ENCODE measurements around the gene SUPT3H.
"Not testable (repeated sequence)": the region's sequence is repeated elsewhere in the genome, so short reads cannot be mapped to it uniquely, and the experiment has no call there.

Gene SUPT3H

GRCh38 chr6:45045253-45045601 lies 332.5 kb downstream of the SUPT3H start:
- no peak for DNase-seq

DNA sequence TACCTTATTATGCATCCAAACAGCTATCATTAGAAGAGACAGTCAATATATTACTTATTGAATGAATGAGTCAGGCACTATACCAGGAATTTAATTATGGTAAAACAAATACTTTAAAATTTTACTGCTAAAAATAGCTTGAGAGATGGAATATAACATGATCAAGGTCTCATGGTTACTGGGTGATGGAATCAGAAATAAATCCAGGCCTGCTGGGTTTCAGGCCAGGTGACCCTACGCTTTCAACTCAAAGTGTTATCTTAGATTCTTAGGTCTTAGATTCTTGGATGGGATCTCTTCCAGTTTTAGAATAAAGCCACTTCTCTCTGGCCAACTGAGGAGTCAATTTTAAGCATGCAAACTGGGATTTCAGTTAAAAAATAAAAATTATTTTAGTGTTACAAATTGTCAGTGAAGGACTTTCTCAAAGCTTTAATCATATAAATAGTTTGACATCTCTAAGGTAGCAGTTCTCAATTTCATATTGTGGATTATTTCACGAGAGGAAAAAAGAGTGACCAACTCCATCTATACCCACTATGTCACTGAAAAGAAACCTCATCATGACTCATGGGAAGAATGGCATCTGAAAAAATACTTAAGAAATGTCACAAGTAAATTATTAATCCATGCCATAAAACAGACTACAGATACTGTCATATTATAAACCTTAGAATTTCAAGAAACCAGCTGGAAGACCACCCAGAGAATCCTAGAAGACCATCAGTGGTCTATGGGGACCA lies 333.1 kb downstream of the SUPT3H start:
- no peak for DNase-seq

DNA sequence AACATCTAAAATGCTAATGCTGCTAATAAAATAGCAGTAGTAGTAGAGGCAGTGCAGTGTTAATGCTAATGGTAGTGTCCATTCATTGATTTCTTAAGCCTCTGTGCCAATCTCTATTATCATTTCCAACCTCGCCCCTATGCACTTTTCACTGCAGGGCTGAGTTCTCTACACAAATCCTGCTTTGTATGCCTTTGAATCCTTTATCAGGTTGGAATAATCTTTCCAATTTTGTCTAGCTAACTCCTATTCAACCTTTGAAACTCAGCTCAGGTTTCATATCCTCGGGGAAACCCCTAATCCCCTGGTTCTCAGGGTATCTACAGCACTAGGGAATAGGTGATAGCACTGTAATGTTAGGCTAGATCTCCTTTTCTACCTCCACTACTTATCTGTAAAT lies 333.6 kb downstream of the SUPT3H start:
- no peak for DNase-seq

DNA sequence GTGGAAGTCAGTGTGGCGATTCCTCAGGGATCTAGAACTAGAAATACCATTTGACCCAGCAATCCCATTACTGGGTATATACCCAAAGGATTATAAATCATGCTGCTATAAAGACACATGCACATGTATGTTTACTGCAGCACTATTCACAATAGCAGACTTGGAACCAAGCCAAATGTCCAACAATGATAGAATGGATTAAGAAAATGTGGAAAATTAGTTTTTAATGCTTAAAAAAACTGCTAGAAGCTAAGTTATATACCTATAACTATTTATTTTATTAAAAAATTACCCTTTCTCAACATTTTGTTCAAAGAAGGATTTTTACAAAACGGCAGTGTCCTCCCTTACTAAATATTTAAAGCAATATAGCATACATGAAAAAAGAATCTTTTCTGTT lies 335.1 kb downstream of the SUPT3H start:
- DNase-seq: not testable (repeated sequence)

DNA sequence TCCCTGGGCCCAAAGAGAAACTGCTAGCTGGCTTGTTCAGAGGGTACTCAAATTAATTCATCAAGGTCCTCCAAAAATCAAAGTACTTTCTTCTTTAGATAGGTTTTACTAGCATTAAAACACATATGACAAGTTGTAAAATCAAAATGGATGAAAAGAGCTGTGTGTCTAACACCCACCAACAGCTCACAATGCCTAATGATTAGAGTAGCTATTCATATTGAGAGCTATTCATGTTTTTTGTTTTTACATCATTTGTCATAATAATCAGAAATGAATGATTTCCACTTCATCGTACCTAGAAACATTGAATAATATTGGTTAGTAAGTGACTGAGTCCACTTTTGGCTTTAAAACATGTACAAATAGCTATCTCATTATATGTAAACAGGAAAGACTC lies 339.5 kb downstream of the SUPT3H start:
- DNase-seq: no peak

DNA sequence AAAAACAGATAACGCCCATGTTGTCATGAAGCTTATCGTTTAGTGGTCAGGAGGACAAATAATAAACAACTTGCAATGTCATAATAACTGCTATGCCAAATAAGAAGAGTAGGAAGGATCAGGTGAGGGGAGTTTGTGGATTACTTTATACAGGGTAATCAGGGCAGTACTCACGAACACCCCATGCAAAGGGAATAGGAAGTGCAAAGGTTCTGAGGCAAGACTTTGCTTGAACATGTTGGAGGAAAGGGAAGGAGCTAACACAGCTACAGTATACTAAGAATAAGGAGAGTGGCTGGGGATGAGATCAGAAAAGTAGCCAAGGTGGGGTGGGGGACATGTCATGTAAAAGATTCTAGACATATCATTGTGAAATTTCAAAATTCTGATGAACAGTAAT lies 341.6 kb downstream of the SUPT3H start:
- no peak for DNase-seq

DNA sequence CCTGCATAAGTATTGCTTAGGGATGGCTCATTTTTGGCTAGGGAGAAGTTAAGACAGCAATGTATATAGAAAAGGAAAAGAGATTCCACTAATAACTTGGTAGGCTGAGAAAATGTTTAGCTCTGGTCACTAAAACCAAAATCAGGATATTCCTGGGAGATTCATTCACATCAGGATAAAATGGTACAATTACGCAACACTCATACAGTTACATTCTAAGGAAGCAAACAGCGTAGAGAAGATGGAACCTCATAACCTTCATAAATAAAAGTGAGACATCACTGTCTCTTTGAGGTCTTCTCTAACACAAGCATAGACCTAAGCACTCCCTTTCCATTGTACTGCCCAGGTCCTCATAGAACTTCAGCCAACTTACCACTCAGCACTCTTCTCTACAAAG lies 345.3 kb downstream of the SUPT3H start:
- no peak for DNase-seq

GRCh38 chr6:45031601-45032000 lies 346.1 kb downstream of the SUPT3H start:
- no peak for DNase-seq

GRCh38 chr6:45027126-45027525 lies 350.6 kb downstream of the SUPT3H start:
- DNase-seq: no peak

DNA sequence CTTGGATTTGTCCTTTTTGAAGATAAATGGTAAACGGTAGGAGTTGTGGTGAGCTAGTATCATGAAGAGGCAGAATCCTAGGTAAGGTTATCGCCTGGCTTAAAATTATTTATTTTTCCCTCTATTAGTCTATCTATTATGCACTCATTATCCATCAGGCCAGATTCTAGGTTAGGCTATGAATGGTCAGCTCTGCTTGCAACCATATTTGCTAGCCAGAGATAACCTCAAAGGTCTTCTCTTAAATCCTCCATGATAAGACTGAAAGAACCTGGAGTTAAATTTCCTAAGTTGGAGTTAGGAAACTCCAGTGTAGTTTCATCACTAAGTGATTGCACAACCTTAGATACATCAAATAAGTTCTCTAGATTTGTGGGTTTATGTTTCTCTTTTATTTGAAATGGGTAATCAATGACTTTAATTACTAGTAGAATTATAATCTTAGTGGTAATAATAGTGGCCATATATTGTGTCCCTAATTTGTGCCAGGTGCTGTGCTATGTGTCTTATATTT lies 351.7 kb downstream of the SUPT3H start:
- no peak for DNase-seq

DNA sequence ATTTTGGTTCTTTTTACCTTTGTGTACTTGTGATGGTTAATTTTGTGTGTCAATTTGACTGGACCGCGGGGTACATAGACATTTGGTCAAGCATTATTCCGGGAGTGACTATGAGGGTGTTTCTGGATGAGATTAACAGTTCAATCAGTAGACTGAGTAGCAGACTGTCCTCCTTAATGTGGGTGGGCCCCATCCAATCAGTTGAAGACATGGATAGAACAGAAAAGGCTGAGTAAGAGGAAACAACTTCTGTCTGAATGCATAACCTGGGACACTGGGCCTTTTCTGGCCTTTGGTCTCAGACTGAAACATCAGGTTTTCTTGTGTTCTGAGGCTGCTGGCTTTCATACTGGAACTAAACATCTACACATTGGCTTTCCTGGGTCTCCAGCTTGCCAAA lies 353.1 kb downstream of the SUPT3H start:
- no peak for DNase-seq

- DNase-seq: peak; percentile 55
These were observed 356.1 kb downstream of the SUPT3H start for GRCh38 chr6:45021676-45022075.

DNA sequence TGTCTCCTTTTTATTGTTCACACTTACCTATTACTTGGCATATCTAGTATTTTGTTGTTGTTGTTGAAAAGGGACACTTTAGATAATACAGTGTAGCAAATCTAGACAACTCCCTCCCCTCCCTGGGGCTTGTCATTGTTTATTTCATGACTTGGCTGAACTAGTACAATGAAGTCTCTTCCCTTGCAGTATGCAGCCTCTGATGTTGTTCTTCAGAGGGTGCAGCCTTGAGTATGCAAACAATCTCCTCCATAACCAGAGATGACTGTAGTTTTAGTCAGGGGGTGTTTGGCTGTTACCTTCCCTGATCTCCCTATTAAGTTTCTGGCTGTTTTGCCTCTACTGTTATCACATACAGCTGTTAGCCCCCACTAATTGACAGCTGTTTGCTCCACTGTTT lies 365.0 kb downstream of the SUPT3H start:
- no peak for DNase-seq

- no peak for DNase-seq
These were observed 368.2 kb downstream of the SUPT3H start for GRCh38 chr6:45009576-45009975.

GRCh38 chr6:45006893-45007292 lies 370.8 kb downstream of the SUPT3H start:
- no peak for DNase-seq

GRCh38 chr6:45003961-45004360 lies 373.8 kb downstream of the SUPT3H start:
- no peak for DNase-seq

- no peak for DNase-seq
These were observed 374.3 kb downstream of the SUPT3H start for GRCh38 chr6:45003387-45003786.

- DNase-seq: peak; percentile 18
These were observed 375.2 kb downstream of the SUPT3H start for GRCh38 chr6:45002390-45003105.

GRCh38 chr6:45001663-45002062 lies 376.1 kb downstream of the SUPT3H start:
- DNase-seq: peak; percentile 21

GRCh38 chr6:45000833-45001232 lies 376.9 kb downstream of the SUPT3H start:
- DNase-seq: no peak

GRCh38 chr6:44999066-44999465 lies 378.7 kb downstream of the SUPT3H start:
- no peak for DNase-seq

DNA sequence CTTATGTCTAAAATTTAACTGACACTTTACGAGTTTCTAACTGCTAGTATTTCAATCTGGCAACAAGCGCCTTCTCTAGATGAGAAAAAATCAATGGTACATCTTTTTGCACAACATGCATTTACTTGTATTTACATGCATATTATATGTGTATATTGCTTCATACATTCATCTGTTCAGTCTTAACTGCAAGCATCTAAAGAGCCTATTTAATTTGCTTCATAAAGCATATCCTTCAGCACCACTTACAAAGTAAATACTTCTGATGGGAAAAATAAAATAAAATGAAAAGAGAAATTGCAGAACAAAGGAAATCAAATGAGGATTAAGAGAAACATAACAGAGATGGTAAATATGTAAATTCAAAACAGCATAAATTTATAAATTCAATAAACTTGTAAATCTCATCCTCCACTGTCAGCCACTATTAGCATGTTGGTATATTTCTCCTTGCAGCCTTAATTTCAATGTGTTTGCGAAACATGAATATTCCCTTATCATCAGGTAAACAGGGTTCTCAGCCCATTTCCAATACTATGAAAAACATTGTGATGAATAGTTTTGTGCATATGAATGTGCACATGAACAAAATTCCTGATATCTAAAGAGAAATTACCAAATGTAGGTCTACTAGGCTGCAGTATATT lies 382.1 kb downstream of the SUPT3H start:
- DNase-seq: no peak

DNA sequence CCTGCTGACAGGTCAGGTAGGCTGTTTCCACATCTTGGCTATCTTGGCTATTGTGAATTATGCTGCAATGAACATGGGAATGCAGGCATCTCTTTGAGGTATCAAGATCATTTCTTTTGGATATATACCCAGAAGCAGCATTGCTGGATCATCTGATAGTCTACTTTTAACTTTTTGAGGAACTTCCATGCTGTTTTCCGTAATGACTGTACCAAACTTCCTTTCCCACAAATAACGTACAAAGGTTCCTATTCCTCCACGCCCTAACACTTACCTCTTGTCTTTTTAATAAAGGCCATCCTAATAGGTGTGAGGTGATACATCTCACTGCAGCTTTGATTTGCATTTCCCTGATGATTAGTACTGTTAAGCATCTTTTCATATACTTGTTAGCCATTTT lies 388.3 kb downstream of the SUPT3H start:
- DNase-seq: no peak

DNA sequence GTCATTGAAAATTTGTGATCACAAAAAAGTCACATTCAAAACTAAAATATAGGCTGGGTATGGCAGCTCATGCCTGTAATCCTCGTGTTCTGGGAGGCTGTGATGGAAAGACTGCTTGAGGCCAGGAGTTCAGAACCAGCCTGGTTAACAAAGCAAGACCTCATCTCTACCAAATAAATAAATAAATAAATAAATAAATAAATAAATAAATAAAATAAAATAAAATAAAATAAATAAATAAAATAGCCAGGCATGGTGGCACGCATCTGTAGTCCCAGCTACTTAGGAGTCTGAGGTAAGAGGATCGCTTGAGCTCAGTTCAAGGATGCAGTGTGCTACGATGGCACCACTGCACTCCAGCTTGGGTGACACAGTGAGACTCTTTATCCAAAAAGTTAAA lies 392.7 kb downstream of the SUPT3H start:
- DNase-seq: no peak
